ENCODE results near the gene SPON1. TPM values are rescaled to one million over a fixed set of nuclear protein-coding genes. Genes with fewer than 3 reads are reported as not detected.
A peak's percentile ranks its signal among the peaks of the same experiment; 100 is the strongest.

Gene SPON1
- polyA plus RNA-seq, 6 donors from 2014 or later = 0.49 to 1.1 (median 0.85) TPM; not detected in 1

DNA sequence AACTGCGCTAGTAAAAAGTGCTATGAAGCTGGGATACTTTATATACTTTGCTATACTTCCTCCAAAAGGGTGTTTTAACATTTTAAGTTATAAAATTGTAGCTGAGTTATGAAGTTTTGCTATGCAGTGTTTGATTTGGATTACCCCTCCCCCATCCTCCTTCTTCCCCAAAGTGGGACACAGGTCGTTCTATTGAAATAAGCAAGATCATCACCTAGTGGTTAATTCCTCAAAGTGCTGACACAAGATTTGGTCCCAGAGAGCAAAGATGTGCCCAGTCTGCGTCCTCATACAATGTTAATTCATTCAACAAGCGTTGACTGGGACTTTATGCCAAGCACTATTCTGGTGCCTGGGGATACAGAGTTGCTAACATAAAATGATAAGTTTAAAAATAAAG, 78.5 kb downstream of the SPON1 start:
- H3K4me3 Mint-ChIP-seq = no peak overlapping the region
- H3K9me3 Mint-ChIP-seq = peaks cover 0 to 9% (median 0%) of the 10 kb centered on the region in 7 donors
- ATAC-seq (ENCODE audit: low read depth in 2 of 2) = no peak
- H3K4me1 Mint-ChIP-seq = no peaks in the 10 kb centered on the region
- DNase-seq = no peak
- peaks cover 6 to 12% (median 11%) of the 10 kb centered on the region in 3 donors for H3K27me3 Mint-ChIP-seq
- H3K36me3 Mint-ChIP-seq = no peaks in the 10 kb centered on the region
- no peak overlapping the region for H3K27ac Mint-ChIP-seq

DNA sequence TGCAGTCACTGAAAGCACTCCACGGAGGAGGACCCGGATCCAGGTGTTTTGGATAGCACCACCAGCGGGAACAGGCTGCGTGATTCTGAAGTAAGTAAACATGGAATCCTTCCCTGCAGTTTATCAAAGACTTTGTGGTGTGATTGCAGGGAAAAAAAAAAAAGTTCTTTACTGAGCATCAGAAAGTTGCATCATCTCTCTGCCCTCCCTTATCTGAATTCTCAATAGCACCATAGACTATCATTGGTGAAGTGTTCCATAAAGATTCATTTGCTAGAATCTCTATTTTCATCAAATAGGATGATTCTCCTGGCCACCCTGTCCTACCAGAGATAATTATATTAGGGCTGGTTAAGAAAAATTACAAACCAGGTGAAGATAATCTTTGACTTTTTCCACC, 79.0 kb downstream of the SPON1 start:
- ATAC-seq (ENCODE audit: low read depth in 2 of 2) (no peak), DNase-seq (no peak)
- Mint-ChIP-seq H3K27ac (no peak overlapping the region), H3K4me3 (no peak overlapping the region), H3K27me3 (peaks cover 11 to 13% (median 12%) of the 10 kb centered on the region in 3 donors), H3K36me3 (no peaks in the 10 kb centered on the region), H3K4me1 (no peaks in the 10 kb centered on the region), H3K9me3 (peaks cover 0 to 9% (median 0%) of the 10 kb centered on the region in 7 donors)

- Mint-ChIP-seq H3K9me3 (peaks cover 0 to 9% (median 0%) of the 10 kb centered on the region in 7 donors), H3K27me3 (peaks cover 11 to 22% (median 19%) of the 10 kb centered on the region in 3 donors), H3K36me3 (no peaks in the 10 kb centered on the region), H3K4me1 (no peaks in the 10 kb centered on the region), H3K4me3 (no peak overlapping the region), H3K27ac (peak overlapping the region in 1 of 6 donors; percentile 17)
- ATAC-seq (ENCODE audit: low read depth in 2 of 2) = no peak
- no peak for DNase-seq
Measured at GRCh38 chr11:14042686-14043465, 80.4 kb downstream of the SPON1 start.

DNA sequence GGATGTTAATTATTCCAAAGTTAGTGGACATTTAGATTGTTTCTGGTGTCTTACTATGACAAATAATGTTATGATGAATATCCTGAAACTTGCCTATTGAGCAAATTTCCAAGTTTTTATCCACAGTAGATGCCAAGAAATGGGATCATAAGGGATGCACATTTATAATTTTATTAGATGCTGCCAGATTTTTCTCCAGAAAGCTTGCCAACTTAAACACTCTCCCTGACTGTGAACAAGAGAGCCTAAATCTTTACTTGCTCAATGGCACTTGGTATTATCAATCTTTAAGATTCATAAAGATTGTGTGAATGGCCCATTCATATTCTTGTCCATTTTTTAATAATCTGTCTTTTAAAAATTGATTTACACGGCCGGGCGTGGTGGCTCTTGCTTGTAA, 82.4 kb downstream of the SPON1 start:
- Mint-ChIP-seq H3K4me3 (no peak overlapping the region), H3K4me1 (no peaks in the 10 kb centered on the region), H3K9me3 (peaks cover 0 to 4% (median 0%) of the 10 kb centered on the region in 7 donors), H3K36me3 (no peaks in the 10 kb centered on the region), H3K27me3 (peaks cover 16 to 39% (median 27%) of the 10 kb centered on the region in 3 donors), H3K27ac (no peak overlapping the region)
- no peak for DNase-seq
- ATAC-seq (ENCODE audit: low read depth in 2 of 2) = no peak

GRCh38 chr11:14045417-14045816, 82.9 kb downstream of the SPON1 start:
- H3K9me3 Mint-ChIP-seq = peaks cover 0 to 4% (median 0%) of the 10 kb centered on the region in 7 donors
- H3K36me3 Mint-ChIP-seq = no peaks in the 10 kb centered on the region
- H3K4me3 Mint-ChIP-seq = no peak overlapping the region
- DNase-seq = no peak
- H3K27ac Mint-ChIP-seq = no peak overlapping the region
- peaks cover 16 to 39% (median 27%) of the 10 kb centered on the region in 3 donors for H3K27me3 Mint-ChIP-seq
- H3K4me1 Mint-ChIP-seq = no peaks in the 10 kb centered on the region
- no peak for ATAC-seq (ENCODE audit: low read depth in 2 of 2)

GRCh38 chr11:14052198-14052597, 89.7 kb downstream of the SPON1 start:
- Mint-ChIP-seq H3K27ac (no peak overlapping the region), H3K27me3 (peaks cover 9 to 24% (median 13%) of the 10 kb centered on the region in 3 donors), H3K36me3 (no peaks in the 10 kb centered on the region), H3K9me3 (peaks cover 0 to 7% (median 0%) of the 10 kb centered on the region in 7 donors), H3K4me3 (no peak overlapping the region), H3K4me1 (no peaks in the 10 kb centered on the region)
- ATAC-seq (ENCODE audit: low read depth in 2 of 2) (no peak), DNase-seq (no peak)

DNA sequence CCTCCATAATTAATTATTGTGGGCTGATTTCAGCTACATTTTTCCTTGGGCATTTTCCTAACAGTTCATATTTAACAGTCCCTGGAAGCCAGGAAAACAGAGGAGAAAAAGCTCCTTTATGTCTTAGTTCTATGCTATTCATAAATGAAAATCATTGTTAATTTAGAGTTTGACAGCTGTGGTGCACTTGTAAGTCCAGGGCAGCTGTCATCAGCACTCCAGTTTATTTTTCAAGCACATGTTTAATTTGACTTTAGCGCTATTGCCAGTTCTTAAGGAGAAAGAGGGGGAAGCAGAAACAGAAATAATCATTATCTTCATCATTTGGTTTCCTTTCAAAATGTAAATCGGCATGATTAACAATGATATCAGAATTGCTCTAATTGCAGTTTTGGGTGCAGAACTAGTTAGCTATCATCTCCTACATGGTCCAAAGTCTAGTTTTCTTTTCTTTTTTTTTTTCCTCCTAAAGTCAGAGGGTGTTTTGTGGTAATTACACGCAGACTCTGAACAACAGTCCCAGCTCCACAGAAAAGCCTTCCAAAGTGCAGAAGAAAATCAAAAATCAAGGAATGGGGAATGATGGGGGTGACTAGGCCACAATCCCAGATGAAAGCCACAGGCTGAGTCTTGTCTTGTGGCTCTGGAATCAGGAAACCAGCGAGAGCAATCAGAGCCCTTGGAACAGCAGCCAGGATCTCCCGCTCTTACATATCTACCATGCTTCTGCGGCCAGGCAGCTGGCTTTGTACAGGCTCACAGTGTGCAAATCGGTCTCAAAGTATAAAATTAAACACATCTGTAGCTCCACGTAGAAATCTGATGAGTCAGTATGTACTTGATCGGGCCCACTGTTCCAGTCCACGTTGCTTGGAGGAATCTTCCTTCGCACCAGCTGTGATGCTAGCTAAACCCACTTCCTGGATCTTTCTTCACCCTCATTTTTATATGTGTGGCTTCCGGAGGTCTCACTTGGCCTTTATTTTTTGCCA, 91.9 kb downstream of the SPON1 start:
- DNase-seq = no peak
- Mint-ChIP-seq H3K36me3 (no peaks in the 10 kb centered on the region), H3K4me3 (no peak overlapping the region), H3K27me3 (peaks cover 5 to 19% (median 5%) of the 10 kb centered on the region in 3 donors), H3K9me3 (peaks cover 0 to 7% (median 0%) of the 10 kb centered on the region in 7 donors), H3K27ac (no peak overlapping the region), H3K4me1 (no peaks in the 10 kb centered on the region)
- no peak for ATAC-seq (ENCODE audit: low read depth in 2 of 2)

DNA sequence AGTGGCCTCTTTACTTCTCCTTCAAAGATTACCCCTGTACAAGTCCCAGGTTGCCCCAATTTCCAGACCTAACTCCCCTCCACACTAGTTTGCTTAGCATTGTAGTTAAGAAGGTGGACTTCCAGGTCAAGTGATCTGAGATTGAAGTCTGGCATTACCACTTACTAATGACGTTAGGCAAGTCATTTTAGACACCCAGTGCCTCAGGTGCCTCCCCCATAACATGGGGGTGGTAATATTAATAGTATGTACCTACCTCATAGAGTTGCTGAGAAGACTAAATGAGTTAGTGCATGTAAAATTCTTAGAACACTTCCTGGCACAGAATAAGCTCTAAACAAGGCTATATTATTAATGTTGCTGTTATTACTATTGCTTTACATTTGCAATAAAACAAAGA, 93.4 kb downstream of the SPON1 start:
- Mint-ChIP-seq H3K27ac (no peak overlapping the region), H3K27me3 (peaks cover 4 to 17% (median 5%) of the 10 kb centered on the region in 3 donors), H3K36me3 (no peaks in the 10 kb centered on the region), H3K4me1 (no peaks in the 10 kb centered on the region), H3K4me3 (no peak overlapping the region), H3K9me3 (peaks cover 0 to 3% (median 0%) of the 10 kb centered on the region in 7 donors)
- DNase-seq (no peak), ATAC-seq (ENCODE audit: low read depth in 2 of 2) (no peak)

DNA sequence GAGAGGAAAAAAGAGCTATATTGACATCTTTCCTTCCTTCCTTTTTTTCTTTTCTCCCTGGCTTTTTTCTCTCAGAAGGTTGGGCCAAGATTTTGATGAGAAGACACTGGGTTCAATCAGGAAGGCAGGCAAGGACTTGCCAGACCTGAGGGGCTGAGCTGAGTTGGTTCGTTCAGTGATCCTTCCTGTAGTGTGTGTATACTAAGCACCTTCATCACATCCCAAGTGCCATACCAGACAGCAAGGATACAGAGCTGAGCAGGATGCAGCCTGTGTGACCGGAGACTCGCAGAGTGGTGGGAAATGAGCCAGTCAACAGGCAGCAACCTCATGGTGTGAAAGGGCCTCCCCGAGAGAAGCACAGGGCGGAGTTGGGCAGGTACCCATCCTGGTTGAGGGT, 95.5 kb downstream of the SPON1 start:
- peaks cover 4 to 17% (median 11%) of the 10 kb centered on the region in 3 donors for H3K27me3 Mint-ChIP-seq
- DNase-seq (no peak), ATAC-seq (ENCODE audit: low read depth in 2 of 2) (no peak)
- no peaks in the 10 kb centered on the region for H3K36me3 Mint-ChIP-seq
- no peaks in the 10 kb centered on the region for H3K4me1 Mint-ChIP-seq
- H3K27ac Mint-ChIP-seq = peak overlapping the region in 1 of 6 donors; percentile 90
- H3K9me3 Mint-ChIP-seq = peaks cover 0 to 2% (median 0%) of the 10 kb centered on the region in 7 donors
- H3K4me3 Mint-ChIP-seq = no peak overlapping the region

- H3K4me3 Mint-ChIP-seq = no peak overlapping the region
- no peaks in the 10 kb centered on the region for H3K36me3 Mint-ChIP-seq
- DNase-seq (no peak), ATAC-seq (ENCODE audit: low read depth in 2 of 2) (no peak)
- H3K27me3 Mint-ChIP-seq = peaks cover 0 to 32% (median 22%) of the 10 kb centered on the region in 3 donors
- H3K27ac Mint-ChIP-seq = no peak overlapping the region
- H3K4me1 Mint-ChIP-seq = no peaks in the 10 kb centered on the region
- peaks cover 0 to 2% (median 0%) of the 10 kb centered on the region in 7 donors for H3K9me3 Mint-ChIP-seq
Measured at GRCh38 chr11:14059491-14059890, 97.0 kb downstream of the SPON1 start.

DNA sequence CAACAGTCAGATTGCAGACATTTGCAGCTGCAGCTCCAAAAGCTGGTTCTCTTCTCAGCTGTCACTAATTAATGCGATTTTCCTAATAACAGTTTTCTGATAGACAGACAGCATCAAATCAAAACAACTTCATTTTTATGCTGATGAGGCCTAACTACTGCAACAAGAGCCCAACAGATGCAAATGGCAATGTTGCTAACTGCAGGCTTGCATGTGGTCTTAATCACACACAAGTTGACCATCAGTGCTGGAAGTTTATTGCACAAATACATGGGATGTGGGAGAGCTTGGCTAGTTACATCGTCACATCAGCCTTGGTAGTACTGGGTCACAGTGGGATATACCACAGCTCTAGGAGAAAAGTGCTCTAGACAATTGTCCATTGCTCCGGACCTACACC, 99.2 kb downstream of the SPON1 start:
- Mint-ChIP-seq H3K4me3 (no peak overlapping the region), H3K9me3 (peaks cover 0 to 2% (median 0%) of the 10 kb centered on the region in 7 donors), H3K4me1 (peaks cover 0 to 6% (median 5%) of the 10 kb centered on the region in 3 donors), H3K27ac (peak overlapping the region in 1 of 6 donors; percentile 9), H3K36me3 (no peaks in the 10 kb centered on the region), H3K27me3 (peaks cover 0 to 40% (median 22%) of the 10 kb centered on the region in 3 donors)
- ATAC-seq (ENCODE audit: low read depth in 2 of 2) (no peak), DNase-seq (no peak)

DNA sequence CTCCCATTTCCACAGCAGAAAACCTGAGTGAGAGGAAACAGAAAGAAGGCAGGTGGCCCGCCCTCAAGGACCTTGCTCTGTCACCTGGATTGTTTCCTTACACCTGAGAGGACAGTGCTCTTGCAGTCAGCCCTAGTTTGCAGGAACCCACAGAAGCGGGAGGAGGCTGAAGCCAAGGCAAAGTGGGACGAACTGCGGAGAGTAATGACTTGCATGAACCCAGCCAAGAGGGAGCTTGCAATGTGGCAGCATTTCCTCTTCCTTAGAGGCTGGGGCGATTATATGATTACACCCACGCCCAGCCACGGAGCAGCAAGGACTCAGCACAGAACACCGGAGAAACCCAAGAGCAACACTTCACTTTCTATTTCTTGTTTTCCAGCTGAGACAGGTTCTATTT, 102.6 kb downstream of the SPON1 start:
- no peak for ATAC-seq (ENCODE audit: low read depth in 2 of 2)
- peaks cover 0 to 6% (median 5%) of the 10 kb centered on the region in 3 donors for H3K4me1 Mint-ChIP-seq
- no peak overlapping the region for H3K4me3 Mint-ChIP-seq
- H3K9me3 Mint-ChIP-seq = peaks cover 0 to 2% (median 0%) of the 10 kb centered on the region in 7 donors
- H3K27ac Mint-ChIP-seq = peak overlapping the region in 2 of 6 donors; percentile 23 to 34
- DNase-seq = no peak
- no peaks in the 10 kb centered on the region for H3K36me3 Mint-ChIP-seq
- H3K27me3 Mint-ChIP-seq = peaks cover 0 to 35% (median 23%) of the 10 kb centered on the region in 3 donors

- no peak overlapping the region for H3K4me3 Mint-ChIP-seq
- H3K9me3 Mint-ChIP-seq = peaks cover 0 to 2% (median 0%) of the 10 kb centered on the region in 7 donors
- ATAC-seq (ENCODE audit: low read depth in 2 of 2) = no peak
- no peak overlapping the region for H3K27ac Mint-ChIP-seq
- peaks cover 0 to 35% (median 23%) of the 10 kb centered on the region in 3 donors for H3K27me3 Mint-ChIP-seq
- H3K4me1 Mint-ChIP-seq = peaks cover 0 to 6% (median 5%) of the 10 kb centered on the region in 3 donors
- no peak for DNase-seq
- no peaks in the 10 kb centered on the region for H3K36me3 Mint-ChIP-seq
Measured at GRCh38 chr11:14065681-14066080, 103.2 kb downstream of the SPON1 start.

Measured in naive B cell (primary cell).